ENCODE measurements around the gene GPR141. TPM values are rescaled to one million over a fixed set of nuclear protein-coding genes. Genes with fewer than 3 reads are reported as not detected.
A peak's percentile ranks its signal among the peaks of the same experiment; 100 is the strongest.

GPR141 gene, protein sequence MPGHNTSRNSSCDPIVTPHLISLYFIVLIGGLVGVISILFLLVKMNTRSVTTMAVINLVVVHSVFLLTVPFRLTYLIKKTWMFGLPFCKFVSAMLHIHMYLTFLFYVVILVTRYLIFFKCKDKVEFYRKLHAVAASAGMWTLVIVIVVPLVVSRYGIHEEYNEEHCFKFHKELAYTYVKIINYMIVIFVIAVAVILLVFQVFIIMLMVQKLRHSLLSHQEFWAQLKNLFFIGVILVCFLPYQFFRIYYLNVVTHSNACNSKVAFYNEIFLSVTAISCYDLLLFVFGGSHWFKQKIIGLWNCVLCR
- under 0.01 TPM in 1 of 2 replicates, not detected in the other for total RNA-seq

DNA sequence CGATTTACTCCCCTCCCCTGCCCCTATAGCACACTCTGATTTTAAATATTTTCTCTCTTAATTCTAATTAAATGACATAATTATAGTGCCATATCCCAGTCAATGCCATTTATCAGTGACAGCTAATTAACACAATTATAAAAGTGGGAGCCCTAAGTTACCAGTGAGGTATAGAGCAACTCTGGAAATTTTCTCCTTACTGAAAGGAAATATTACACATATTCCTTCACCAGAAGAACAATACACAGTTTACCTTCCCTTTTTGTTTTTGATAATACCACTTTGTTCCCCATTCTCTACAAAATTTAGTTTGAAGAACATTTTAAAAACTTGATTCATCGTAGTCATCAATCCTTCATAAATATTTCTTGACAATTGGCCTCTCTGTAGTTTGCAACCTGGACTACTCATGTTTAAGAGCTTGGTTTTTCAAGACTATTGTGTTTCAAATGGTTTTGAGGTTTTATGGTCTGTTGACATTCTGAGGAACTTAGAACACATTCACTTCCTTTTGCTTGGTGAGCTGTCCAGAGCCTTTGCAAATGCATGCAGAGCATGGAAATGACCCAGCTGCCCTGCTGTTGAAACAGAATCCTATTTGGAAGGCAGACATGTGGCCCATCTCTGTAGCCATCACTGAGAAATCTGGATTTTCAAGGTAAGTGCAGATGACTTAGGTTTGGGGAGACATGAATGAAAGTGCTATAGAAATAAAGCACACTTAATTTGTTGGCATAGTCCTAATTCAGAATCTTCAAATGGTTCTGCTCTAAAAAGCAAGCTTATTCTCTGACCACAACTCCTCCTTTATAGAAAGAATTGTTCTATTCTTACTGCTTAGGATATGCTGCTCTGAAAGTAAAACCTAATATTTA is at the start of gene GPR141:
TSS of gene GPR141 (plus strand) at position 521 of the 875 bp plus-strand sequence. CDS start 56,628 bp downstream, outside the sequence.
- DNase-seq (ENCODE audit: low read depth in 2 of 2), result peak in 1 of 2 donors; percentile 1

GRCh38 chr7:37635346-37635745 is 48.2 kb upstream of the GPR141 start:
- DNase-seq (ENCODE audit: low read depth in 2 of 2), result no peak

DNA sequence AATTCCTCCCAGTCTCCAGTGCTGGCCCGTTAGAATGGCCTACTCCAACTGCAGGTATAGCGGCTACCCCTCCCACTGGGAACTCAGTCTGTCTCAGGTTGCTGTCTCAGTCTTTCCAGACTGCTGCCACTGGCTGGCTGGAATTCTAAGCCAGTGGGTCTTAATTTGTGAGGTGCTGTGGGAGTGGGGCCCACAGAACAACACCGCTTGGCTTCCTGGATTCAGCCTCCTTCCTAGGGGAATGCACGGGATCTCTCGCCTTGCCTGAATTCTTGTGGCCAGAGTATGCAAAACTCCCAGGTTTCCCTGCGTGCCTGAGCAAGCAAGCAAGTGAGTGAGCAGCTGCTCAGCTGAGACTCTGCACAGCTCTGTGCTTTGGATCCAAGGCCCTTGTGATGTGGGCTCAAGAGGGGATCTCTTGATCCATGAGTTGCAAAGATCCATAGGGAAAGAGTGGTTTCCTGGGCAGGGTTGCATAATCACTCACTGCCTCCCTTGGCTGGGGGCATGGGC is 41.5 kb upstream of the GPR141 start:
- DNase-seq (ENCODE audit: low read depth in 2 of 2), result no peak

GRCh38 chr7:37643876-37644275 is 39.7 kb upstream of the GPR141 start:
- DNase-seq (ENCODE audit: low read depth in 2 of 2), result peak in 1 of 2 donors; percentile 4

GRCh38 chr7:37645282-37646050 is 38.1 kb upstream of the GPR141 start:
- DNase-seq (ENCODE audit: low read depth in 2 of 2), result no peak

GRCh38 chr7:37656913-37657530 is 26.5 kb upstream of the GPR141 start:
- DNase-seq (ENCODE audit: low read depth in 2 of 2), result no peak

- DNase-seq (ENCODE audit: low read depth in 2 of 2), result no peak
Measured at GRCh38 chr7:37657816-37658215, 25.8 kb upstream of the GPR141 start.

DNA sequence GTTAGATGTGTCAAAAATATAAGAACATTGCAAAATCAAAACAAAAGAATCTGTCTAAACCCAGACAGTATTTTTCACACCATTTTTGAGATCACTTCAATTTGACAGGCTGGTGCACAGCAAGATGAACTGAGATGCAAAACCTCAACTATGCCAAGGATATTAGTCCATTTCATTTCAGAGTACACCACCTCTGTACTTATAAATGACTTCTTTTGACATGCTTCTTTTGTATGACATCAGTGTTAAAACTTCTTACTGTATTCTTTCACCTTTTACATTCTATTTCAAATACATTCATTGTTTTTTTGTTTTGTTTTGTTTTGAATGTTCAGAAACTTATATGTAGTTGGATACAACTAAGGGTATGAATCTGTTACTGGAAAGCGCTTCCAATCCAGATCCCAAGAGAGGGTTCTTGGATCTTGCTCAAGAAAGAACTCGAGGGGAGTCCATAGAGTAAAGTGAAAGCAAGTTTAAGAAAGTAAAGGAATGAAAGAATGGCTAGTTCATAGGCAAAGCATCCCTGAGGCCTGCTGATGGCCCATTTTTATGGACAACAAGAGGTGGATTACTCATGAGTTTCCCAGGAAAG is 23.5 kb upstream of the GPR141 start:
- DNase-seq (ENCODE audit: low read depth in 2 of 2), result no peak

- no peak for DNase-seq (ENCODE audit: low read depth in 2 of 2)
Measured at GRCh38 chr7:37660614-37661013, 23.0 kb upstream of the GPR141 start.

DNA sequence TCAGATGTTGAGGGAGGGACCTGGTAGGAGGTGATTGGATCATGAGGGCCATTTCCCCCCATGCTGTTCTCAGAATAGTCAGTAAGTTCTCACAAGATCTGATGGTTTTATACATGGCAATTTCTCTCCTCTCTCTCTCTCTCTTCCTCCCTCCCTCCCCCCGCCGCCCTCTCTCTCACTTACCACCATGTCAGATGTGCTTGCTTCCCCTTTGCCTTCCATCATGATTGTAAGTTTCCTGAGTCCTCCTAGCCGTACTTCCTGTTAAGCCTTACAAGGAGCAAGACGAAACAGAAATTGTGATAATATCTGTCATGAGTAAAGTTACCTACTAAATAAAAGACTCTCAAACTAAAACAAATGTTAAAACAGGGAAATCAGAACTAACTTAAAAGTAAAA is 19.9 kb upstream of the GPR141 start:
- peak in 1 of 2 donors; percentile 2 for DNase-seq (ENCODE audit: low read depth in 2 of 2)

DNA sequence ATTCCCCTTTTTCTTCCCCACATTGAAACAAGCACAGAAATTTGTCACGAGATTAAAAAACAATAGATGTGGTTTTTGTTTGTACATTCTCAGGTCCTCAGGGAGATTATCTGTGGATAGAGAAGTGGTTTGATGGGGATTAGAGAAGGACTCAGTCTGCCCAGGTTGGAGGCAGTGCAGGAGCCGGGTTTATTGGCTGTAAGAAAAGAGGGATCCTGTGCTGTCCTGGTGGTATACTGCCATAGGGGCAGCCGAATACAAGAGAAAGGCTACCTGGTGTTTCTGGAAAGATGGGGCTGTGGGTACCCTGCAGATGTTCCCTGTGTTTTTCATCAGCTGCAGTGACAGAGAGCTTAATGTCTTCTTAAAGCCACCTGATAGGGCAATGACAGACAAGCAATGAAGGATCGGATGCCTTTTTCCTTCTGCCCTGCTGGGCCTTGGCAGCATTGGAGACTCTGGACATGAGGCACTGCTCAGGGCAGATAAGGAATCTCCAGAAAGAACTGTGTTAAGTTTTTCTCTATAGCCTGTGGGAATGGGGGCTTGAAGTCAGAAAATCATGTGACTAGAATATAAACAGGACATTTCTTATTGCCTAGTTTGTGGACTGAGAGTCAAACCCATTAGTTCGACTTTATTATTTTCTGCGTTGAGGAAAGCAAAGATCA is 18.1 kb upstream of the GPR141 start:
- no peak for DNase-seq (ENCODE audit: low read depth in 2 of 2)

- no peak for DNase-seq (ENCODE audit: low read depth in 2 of 2)
Measured at GRCh38 chr7:37666026-37666799, 17.4 kb upstream of the GPR141 start.

DNA sequence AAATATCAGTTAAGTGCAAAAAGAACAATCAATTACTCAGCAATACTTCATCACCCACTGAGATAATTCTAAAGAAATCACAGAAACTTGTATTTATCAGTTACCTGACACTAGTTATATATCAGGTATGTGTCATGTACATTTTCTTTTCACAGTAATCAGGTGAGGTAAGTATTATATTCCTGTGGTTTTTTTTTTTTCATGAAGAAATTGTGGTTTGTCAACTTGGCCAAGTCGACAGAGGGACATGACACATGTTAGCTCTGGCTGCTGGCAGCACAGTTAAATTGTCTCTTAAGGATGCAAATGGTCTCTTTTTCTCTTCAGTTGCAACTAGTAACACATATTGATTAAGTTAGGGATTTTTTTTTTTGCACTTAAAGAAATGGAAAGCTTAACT is 13.7 kb upstream of the GPR141 start:
- DNase-seq (ENCODE audit: low read depth in 2 of 2), result no peak

DNA sequence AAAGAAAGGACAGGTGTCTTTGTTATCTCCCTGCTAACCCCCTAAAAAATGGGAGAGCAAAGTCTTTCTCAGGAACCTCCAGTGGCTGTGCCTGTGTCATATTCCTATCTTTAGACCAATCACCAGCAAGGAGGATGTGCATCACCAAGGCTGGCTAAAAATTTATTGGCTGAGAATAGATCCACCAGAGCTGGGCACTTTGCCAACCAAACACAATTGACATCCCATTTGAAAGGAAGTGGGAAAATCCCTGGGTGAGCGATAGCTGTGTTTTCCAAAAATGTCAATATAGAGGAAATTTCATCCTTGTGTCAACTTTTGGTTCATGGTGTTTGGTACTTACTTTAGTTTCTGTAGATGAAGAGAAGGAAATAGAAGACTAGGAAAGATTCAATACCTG is 13.1 kb upstream of the GPR141 start:
- DNase-seq (ENCODE audit: low read depth in 2 of 2), result peak in 1 of 2 donors; percentile 7

DNA sequence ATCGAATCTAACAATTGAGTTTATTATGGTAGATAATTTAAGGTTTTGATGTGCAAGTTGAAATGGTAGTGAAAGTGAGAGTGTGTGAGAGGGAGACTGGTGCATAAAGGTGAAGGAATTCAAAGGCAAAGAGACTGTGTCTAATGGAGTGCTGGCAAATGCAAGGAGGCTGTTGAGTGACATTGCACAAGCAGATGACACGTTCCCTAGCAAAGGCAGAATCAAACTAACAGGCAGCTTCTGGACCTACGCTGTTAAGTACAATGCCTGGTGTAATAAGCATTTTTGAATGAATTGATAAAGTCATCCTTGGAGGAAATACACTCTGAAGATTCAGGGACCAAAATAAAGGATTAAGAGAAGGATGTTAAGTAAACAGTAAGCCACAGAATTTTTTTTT is 11.7 kb upstream of the GPR141 start:
- no peak for DNase-seq (ENCODE audit: low read depth in 2 of 2)

- DNase-seq (ENCODE audit: low read depth in 2 of 2), result no peak
Measured at GRCh38 chr7:37672926-37673325, 10.6 kb upstream of the GPR141 start.

DNA sequence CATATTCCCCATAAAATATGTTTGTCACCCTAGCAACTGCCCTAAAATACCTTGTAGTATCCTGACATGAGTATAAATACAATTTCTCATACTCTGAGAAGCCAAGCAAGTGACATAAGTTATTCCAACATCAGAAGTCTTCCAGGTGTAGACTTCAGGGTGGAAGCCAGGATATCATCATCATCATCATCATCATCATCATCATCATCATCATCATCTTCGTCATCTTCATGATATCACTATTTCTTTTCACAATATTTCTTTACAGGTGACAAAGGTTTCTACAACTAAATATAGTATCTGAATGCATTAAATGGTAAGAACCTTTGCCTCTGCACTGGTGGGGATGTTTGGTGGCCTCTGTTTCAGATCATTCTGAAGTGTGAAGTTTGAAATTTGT is 10.0 kb upstream of the GPR141 start:
- no peak for DNase-seq (ENCODE audit: low read depth in 2 of 2)

DNA sequence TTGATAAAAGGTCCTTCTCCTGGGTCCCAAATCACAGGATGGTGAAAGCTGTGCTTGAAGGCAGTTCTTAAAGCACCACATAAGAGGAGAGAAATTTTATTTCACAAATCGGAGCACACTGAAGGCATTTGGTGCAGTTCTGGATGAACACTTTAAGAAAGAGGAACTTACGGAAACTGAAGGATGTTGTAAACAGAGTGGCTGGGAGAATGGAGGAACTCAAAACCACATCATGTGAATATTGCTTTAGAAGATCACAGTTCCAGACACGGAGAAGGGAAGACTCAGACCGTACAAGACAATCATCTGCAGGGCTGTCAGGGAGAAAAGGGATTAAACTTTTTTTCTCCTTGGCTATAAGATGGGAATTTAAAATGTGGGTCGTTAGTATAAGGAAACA is 9.0 kb upstream of the GPR141 start:
- DNase-seq (ENCODE audit: low read depth in 2 of 2), result no peak

DNA sequence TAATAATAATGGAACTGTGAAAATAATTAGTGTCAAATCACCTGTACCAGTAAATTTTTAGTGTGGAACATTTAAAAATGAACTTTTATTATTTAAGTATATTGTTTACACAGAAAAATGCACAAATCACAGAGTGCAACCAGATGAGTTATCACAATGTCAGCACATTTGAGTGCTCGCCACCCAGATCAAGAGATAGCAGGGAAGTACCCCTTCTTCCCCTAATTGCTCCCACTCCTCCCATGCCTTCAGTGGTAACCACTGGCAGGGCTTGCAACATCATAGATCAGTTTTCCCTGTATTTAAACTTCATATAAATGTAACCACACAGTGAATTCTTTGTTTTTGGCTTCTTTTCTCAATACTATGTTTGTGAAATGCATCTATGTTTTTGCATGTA is 7.8 kb upstream of the GPR141 start:
- DNase-seq (ENCODE audit: low read depth in 2 of 2), result no peak

GRCh38 chr7:37684927-37685326 is 1.4 kb downstream of the GPR141 start:
- DNase-seq (ENCODE audit: low read depth in 2 of 2), result no peak
